Spleen (tissue), 7 donors: ENCODE results near the gene WDR20.

ENCODE experiments used
- CTCF ChIP-seq, 11 experiments: fragments of 200-600 bp in 7 of 11; fragments of 450-650 bp in 4 of 11; sonication (generic) in 4 of 11; IDR thresholded peaks in 8 of 11; conservative IDR thresholded peaks in 3 of 11; 1 replicate in 7 of 11; 2 replicates in 4 of 11; pipeline versions ENCODE4 v1.4.0 to v1.8.0; 2016 to 2021; ENCODE audit warnings: antibody characterized with exemption in 11 of 11, inconsistent platforms in 4 of 11, mild to moderate bottlenecking in 1 of 11
- POLR2A ChIP-seq, 3 donors: fragments of 450-650 bp; IDR thresholded peaks; one replicate each; pipeline ENCODE4 v1.5.1; 2017; ENCODE audit warnings: antibody characterized with exemption in 3 of 3, mild to moderate bottlenecking in 1 of 3
- donor health status: DM: no; HTN: no; CAD: no; lungs with moderate emphysema.
- donor health status: DM: no; HTN: no; CAD: no.
- donor health status: DM: no; HTN: no; CAD: no.

DNA sequence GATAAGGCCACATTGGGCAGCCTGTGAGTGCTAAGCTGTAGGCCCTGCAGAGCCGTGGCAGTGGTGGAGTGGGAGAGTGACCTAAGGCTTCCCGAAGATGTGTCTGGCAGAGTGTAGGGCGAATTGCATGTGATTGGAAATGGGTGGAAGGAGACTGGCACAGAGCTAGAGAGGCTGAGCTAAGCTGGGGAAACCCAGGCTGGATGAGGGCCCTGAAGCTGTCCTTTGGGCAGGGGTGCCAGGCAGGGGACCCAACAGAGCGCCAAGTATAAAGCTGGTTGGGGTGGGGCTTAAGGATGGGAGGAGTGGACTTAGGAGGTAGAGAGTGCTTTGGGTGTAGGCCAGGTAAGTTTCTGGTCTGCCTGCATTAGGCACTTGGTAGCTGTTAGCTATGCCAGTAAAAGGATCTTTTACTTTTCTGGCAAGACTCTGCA, 47.9 kb downstream of the WDR20 start:
- TF ChIP-seq CTCF (IDR thresholded peaks at IDR 0.05 in 8 of 11, conservative IDR thresholded peaks at IDR 0.05 in 3 of 11) (no peak), POLR2A (IDR thresholded peaks at IDR 0.05) (no peak)
